Hematopoietic multipotent progenitor cell treated with erythropoietin and hydrocortisone succinate and interleukin-3 and kit ligand, for 8 days (in vitro differentiated cells): ENCODE results near the gene IQGAP3.

Source experiments
- DNase-seq: peaks from one replicate; pipeline ENCODE4 v3.0.0-alpha.2; 2015

Gene IQGAP3

DNA sequence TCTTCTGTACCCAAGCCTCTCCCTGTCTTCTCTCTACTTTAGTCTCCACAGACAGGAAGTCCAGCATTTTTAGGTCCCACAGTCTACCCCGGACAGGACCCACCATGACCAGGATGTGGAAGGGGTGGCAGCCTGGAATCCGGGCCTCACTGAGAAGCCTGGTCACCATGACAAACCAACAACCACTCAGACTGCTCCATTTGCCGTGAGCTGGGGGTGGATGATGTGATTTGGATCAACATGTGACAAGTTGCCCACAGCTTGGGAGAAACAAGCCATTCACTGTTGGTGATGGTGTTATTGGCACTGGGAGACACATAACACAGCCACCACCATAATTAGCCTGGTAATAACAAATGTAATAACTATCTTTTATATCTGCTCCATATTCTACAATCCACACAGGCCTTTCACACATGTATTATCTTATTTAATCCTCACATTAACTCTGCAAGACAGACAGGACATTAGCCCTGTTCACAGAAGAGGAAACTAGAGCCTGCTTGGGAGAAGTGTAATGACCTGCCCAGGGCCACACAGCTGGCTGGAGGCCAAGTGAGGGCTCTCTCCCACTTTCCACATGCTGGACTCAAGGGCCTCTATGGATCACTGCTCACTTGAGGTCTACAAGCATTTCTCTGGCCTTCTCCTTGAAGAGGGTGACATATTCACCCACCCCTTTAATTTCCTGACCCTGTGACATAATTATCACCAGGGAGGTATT, 94.7 kb downstream of the IQGAP3 start:
- DNase-seq: no peak

GRCh38 chr1:156476501-156477298, 95.7 kb downstream of the IQGAP3 start:
- no peak for DNase-seq

GRCh38 chr1:156475568-156476500, 96.5 kb downstream of the IQGAP3 start:
- no peak for DNase-seq
